ENCODE results near the gene NMNAT2.
A peak's percentile ranks its signal among the peaks of the same experiment; 100 is the strongest.
"Not testable (repeated sequence)": the region's sequence is repeated elsewhere in the genome, so short reads cannot be mapped to it uniquely, and the experiment has no call there.

Gene NMNAT2

DNA sequence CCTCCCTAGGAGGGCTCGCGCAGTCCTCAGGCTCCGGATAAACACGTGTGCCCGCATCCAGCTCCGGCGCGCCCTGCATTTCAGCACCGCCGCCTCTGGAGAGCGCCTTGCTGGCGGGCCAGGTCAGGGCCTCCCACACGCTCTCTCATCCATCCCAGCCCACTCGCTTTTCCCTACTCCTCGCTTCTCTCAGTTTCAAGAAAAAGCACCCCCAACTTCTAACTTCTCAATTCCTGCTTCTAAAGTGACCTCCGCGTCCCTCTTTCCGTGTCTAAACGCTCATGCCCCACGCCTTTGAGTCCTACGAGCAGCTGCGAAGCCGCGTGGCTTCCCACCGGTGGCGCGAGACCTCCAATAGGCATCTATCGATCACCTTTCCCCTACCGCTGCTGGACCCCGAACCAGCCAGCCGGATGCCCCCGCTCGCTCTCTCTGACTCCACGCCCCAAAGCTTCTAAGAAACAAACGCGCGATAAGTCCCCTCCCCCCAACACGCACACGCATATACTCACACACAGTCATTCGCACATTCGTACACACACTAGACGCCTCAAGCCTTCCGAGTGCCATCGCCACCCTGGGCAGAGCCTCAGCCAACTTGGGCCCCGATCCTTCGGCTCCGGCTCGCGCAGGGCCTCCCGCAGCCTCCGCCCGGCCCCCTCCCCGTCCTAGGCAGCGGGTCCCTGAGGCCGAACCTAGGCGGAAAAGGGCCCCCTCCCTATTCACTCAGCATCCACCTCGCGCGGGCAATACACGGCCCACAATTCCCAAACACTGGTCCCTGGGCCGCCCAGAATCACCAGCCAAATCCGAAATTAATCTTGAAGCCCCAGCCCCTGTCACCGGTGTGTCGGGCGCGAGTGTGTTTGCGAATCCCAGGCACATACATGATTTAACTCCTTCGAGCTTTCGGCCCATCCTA, 1.1 kb downstream of the NMNAT2 start:
- DNase-seq, result peak; percentile 1

DNA sequence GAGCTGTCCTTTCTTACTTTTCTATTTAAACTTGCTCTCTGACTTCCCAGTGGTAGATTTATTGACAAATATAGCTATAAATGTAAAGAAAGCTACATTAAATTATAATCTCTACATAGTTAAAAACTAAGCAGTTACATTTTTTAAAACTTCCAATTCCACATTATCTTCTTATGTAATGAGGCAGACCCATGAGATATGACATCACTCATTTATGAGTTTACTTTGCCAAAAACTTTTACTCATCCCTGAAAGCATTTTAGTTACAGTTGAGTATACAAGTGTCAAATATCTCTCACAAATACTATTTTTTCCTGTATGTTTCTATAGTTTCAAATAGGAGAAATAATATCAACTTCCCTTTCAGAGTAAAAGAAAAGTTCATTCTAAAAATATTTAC, 3.8 kb downstream of the NMNAT2 start:
- DNase-seq, result no peak

DNA sequence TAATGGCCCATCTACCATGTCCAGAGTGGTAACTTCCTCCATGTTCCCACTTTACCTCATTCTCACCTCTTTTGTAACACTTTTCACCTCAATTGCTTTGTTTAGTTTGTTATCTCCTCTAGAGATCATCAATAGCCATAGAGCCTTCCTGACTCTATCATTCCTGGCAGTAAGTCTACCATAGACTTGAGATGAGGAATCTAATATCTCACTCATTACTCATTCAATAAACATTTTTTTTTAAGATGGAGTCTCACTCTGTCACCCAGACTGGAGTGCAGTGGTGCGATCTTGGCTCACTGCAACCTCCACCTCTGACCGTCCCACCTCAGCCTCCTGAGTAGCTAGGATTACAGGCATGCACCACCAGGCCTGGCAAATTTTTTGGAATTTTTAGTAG, 7.1 kb downstream of the NMNAT2 start:
- no peak for DNase-seq

DNA sequence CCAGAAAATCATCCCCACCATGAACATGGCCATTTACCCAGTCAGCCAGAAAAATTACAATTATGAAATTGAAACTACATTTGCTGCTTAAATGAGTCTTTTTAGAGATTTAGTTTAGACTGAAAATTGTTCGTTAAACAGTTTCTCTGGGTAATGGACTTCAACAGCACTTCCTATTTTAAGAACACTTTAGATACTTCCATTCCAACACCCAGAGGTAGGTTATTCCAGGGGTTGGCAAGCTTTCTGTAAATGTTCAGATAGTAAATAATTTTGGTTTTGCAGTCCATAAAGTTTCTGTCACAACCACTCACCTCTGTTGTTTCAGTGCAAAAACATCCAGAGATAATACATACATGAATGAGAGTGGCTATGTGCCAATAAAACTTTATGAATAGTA, 10.2 kb downstream of the NMNAT2 start:
- no peak for DNase-seq

DNA sequence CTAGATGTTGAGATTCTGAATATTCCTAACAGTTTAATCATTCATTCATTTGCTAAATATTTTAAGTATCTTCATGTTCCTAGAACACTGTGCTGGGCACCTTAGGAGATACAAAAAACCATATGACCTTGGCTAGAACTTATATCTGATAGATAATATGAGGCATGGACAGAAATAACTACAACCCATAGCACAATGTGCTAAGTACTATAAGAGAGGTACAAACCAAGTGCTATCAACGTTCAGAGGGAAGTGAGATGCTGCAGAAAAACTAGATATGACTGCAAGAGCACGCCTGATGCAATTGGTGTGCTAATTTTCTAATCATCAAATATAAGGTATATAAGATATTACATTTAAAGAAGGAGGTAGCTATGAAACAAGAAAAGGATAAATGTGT, 10.7 kb downstream of the NMNAT2 start:
- no peak for DNase-seq

DNA sequence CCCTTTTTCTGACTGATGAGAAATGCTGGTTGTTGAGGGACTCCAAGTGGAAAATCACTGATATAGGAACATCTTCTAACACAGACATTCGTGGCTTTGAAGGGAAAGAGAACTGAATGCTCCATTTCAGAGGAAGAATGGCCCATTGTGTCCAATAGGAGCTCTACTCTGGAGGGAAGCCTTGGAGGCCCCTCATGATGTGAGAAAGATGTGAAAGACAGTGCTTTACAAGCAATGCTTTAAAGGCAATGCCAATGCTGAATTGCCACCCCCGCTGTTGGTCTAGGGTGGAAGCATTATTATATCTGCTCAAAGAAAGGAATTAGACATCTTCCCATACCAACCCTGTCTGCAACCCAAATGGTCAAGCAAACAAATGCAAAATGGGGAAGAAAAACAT, 13.7 kb downstream of the NMNAT2 start:
- no peak for DNase-seq

DNA sequence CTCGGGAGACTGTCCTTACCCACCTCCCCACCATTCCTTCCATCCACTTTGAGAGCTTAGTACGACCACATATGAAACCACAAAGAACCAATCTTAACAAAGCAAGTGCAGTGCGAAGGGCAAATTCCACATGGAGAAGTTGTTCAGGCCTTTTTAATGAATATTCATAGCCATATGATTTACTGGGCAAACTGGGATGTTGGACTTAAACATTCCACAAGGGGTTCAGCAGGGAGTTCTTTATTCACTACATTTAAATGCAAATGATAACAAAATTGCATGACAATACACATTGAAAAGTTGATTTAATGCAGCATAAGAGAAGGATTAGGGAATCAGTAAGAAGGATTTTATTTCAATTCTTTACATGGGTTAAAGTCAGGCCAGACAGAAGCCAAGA, 14.7 kb downstream of the NMNAT2 start:
- no peak for DNase-seq

DNA sequence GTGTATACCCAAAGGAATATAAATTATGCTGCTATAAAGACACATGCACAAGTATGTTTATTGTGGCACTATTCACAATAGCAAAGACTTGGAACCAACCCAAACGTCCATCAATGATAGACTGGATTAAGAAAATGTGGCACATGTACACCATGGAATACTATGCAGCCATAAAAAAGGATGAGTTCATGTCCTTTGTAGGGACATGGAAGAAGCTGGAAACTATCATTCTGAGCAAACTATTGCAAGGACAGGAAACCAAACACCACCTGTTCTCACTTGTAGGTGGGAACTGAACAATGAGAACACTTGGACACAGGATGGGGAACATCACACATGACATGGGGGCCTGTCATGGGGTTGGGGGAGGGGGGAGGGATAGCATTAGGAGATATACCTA, 16.6 kb downstream of the NMNAT2 start:
- DNase-seq, result not testable (repeated sequence)

DNA sequence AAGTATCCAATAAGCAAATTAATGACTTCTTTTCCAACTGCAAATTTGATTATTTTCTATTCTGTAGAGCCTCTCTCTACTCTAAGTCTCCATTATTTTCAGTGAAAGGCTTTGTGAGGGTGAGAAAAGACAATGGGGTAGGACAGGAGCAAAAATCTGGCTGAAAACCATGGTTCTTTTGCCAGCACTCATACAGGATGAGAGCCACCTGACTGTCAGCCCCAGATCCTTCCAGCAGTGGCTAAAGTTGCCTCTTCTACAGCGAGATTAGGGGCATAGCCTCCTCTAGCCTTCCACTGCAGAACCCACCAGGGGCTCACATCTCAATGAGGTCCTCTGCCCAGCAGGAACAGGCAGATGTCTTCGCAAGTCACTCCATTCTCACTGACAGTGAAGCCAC, 23.7 kb downstream of the NMNAT2 start:
- no peak for DNase-seq

DNA sequence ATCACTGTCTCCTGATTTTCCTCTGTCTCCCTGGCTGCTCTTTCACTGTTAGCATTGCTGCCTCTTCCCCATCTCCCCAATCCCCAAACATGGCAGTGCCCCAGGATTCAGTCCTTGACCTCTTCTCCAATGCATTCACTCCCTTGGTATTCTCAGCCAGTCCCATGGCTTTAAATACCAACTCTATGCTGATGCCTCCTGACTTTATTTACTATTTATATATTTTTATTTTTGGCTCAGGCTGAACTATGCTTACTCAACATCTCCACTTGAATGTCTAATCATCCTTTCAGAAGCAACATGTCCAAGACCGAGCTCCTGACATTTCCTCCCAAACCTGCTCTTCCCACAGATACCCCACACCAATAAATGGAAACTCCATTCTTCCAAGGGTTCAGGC, 26.3 kb downstream of the NMNAT2 start:
- DNase-seq, result no peak

DNA sequence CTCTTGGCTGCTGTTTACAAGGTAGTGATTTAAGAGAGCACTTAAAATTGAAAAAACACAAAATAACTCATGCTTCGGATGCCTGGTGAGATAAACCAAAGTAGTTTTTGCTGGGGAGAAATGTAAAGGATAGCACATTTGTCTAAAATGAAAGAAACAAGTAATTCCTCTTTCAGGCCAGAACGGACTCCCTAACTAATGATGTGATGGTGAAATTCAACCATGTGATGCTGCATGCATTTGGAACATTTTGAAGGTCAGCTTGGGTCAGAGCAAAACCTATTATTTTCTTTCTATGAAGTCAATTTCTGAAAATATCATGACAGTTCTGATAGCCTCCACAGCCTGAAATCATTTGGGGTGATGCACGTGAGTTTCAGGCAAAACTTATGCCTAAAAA, 27.6 kb downstream of the NMNAT2 start:
- DNase-seq, result no peak

DNA sequence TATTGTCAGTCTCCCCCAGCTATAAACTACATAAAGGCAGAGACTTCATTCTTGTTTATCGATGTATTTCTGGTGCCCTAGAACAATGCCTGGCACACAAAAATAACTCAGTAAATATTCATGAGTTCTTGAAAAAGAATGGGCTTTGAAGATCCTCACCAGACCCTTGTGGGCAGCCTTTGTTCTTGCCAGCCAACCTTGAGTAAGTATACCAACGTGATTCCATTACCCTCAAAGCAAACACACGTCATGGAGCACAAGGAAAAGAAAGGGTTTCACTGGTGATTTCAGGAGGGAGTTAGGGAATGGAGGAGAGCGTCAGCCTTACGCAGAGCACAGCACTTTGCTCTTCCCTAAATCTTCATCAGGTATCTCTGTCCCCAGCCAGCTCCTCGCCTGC, 29.4 kb downstream of the NMNAT2 start:
- DNase-seq, result no peak

DNA sequence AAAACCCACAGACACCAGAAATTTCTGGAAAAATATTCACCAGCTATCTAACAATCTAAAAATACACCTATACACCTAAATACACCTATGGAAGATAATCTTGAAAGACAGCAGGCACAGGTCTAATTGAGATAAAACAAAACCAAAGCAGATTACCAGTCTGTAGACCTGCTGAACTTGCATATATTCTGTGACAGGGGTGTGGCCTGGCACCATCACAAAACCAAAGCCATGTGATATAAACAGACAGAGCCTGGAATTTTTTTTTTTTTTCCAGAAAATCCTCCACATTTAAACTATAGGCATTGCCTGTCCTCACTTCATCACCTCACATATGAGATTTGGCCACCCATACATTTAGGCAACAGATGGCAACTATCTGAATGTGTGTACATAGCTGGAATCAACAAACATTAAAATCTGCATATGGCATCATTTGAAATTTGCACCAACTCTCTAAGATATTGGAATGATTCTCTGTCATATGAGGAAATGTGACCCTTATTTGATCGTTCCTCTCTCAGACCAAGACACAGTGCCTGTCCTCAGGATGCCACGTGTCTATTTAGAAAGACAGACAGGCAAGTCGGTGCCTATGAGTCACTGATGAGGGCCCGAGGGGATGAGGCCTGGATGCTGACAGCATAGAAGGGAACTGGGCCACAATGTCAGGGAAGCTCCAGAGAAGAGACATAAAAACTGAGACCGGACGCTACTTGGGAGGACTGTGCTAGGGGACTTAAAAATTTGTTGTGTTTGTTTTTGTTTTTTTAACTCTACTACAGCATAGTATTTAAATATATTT, 32.6 kb downstream of the NMNAT2 start:
- DNase-seq, result no peak

DNA sequence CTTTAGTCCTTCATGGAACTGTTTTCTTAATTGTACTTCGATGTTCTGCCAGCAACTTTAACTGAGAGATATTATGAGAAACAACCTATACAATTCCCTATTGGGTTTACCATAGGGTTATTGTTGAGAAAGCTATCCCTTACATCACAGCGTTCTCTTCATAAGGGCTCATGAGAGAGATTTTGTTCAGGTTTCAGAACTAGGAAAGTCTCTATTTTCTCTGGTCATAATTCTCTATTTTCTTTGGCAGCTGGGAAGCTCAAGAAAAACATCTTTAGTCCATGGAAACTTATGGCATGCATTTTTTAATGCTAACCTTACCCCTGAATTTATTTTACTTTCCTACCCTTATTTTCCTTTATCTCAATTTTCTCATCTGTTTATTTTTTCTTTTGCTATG, 38.2 kb downstream of the NMNAT2 start:
- no peak for DNase-seq

DNA sequence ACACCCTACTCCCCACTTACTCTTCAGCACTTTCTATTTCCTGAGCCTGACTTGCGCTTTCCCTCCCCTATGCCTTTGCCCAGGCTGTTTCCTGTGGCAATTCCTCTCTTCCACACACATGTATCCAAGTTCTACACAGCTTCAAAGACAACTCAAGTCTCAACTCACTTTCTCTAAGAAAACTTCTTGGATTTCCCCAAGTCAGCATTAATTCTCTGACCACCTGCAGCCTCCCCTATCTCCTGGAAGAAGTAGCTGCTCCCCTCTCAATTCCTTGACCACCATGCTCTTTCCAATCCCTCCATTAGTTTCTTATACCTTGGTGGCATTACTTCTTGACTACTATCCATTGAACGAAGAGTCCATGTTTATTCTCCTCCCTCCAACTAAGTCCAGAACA, 42.8 kb downstream of the NMNAT2 start:
- no peak for DNase-seq

DNA sequence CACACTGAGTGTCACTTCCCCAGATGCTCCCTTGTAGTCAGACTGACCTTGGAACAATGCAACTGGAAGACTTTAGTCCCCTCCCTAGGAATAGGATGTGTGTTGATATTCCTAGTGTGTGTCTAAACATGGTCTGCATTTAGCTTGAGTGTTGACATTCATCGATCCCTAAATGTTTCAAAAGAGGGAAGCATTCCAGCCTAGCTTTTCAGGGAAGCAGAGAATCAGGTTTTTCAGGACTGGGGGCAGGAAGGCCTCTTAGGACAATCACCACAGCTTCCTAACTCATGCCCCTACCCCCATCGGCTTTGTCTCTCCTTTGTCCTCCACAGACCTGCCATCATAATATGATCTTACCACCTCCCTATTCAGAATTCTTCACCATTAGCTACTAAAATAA, 43.4 kb downstream of the NMNAT2 start:
- DNase-seq, result no peak

DNA sequence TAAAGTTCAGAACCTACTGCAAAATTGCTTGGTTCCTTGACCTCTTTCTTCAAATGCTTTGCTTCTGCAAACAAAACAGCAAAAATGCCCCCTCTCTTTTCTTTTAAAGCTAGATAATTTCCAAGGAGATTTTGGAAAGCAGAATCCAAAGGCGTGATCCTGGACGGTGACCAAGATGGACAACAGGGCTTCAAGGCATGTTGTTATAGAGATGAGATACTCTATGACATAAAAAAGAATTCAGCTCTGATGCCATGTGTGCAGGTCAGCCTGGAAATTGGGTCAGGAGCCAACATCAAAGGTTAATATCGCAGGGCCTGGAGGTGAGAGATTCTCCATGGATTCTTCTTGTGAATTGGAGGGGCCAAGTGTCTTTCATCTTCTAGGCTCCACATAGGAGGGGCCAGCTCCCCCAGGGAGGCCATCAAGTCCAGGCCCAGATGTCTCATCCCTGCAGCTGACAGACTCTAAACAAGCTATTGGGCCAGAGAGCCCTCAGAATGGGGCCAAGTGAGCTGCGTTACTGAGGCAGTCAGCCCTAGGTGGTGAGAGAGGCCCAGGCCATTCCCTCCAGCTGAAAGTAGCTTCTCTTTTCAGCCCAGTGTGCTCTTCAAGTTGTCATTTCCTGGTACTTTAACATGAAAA, 45.5 kb downstream of the NMNAT2 start:
- no peak for DNase-seq

DNA sequence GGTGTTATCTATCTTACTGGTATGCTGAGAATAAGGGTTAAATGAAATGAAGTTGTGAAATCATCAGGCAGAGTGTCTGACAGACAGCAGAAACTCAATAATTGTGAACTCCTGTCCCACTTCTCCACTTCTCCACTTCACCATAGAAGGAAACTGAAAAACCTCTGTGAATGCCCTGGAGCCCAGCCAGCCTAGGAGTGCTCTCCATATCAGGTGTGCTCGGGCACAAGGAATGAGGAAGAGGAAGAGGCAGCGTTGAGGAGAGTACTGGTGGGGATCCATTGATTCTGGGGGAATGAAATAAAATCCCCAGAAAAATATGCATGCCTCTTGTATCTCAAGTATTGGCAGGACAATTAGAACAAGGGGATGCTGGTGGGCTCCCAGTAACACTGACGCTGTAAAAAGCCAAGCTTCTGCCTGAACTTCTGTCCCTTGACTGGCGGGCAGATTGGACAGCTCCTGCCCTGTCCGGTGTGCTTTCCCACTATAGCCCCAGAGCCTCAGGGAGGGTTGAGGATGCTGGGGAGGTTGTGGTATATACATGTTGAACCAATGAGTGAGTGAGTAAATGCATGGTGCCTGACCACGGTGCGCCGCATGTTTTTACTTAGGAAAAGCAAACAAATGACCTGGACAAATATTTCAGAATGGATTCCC, 47.7 kb downstream of the NMNAT2 start:
- DNase-seq, result no peak

DNA sequence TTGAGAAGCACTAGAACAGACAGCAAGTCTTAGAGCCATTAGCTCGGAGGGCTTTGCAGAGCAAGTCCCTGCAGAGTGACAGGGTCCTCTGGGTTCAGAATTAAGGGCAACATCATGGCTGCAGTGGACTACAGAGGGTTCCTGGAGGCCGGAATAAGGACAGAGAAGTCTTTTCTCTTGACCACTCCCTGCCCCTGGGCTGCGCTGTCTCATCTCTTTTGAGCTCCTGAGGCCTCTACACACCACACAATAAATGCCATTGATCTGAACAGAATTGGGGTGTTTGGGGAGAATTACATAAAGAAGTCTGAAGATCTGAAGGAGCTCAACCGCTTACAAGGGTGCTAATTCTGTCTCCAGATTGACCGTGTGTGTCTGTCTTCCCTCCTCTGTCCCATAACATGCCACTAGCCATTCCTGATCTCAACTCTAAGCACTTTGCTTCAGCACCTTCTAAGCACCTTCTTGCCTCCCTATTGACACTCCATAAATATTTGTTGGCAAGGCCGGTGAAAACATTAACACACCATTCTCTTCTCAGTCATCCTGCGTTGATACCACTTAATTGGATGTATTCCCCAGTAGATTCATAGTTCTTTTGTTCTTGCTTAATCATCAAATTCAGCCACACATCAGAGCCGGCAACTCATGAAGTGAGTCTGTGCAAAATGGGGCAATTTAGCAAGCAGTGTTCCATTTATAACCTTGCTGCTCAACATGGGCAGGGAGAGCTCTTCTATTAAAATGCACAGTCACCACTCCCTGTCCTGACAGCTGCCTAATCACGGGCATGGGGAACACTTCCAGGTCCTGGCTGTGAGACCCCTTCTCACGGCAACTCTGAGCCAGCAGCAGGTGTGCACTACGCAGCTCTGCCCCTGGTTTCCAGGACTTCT, 49.7 kb downstream of the NMNAT2 start:
- DNase-seq, result no peak

DNA sequence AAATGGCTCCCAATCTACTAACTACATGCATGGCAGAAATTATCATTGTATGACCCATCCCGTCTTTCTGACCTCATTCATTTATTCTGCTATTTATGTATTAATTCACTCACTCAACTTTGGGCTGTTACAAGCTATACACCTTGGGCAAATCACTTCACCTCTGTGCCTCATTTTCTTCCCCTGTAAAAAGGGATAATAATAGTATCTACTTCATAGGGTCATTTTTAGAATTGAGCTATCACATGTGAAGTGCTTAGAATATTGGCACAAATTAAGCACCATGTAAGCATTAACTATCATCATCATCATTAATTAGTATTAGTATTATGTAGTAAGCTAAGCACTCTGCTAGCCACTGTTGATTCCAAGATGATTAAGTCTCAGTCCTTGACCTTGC, 52.1 kb downstream of the NMNAT2 start:
- no peak for DNase-seq

DNA sequence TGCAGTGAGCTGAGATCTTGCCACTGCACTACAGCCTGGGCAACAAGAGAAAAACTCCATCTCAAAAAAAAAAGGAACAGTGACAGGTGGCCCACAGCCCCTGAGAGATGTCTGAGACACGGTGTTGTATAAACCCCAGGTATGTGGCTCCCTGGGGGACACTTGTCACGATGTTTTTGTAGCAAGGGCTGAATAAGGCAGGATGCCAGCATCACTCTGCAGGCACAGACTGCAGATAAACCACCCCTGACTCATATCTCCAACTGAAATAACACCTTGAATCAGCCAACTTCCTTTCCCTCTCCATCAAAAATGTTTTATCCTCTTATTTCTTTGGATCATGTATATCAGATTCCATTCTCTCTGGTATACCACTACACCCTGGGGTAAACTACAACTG, 52.5 kb downstream of the NMNAT2 start:
- DNase-seq, result no peak

DNA sequence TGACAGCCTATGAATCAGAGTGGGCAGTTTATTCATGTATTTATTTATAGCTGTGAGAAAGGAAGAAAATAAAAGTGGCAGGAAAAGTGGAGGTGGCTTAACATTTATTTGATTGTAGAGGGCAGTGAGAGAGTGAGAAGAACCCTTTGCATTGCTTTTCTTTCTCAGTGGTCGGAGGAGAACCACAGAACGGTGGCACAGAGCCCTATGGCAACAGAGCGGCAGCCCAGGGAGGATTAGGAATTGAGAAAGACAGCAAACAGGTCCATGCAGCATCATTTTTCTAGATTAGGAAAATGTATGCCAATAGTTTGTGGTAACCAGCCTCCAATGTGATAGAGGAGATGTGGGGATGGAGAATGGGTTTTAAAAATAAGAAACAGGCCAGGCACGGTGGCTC, 53.1 kb downstream of the NMNAT2 start:
- DNase-seq, result no peak

All from GDM1 (cell line).